Fibroblast of lung (primary cell): ENCODE results near the gene CTSZ. TPM values are rescaled to one million over a fixed set of nuclear protein-coding genes. Genes with fewer than 3 reads are reported as not detected.

Experiments used
- DNase-seq, 2 donors: peaks; one replicate each; pipeline versions ENCODE4 v3.0.0 to v3.0.0-alpha.2; 2010; ENCODE audit warnings: low read depth in 2 of 2
- H2AFZ ChIP-seq: 2 replicates; pipeline ENCODE4 v1.5.1; 2012; ENCODE audit warnings: low read length, control low read depth, inconsistent platforms
- H3K27ac ChIP-seq: 2 replicates; pipeline ENCODE4 v1.5.1; 2011; ENCODE audit warnings: low read length, control low read depth; ENCODE audit not compliant: insufficient read depth
- H3K27me3 ChIP-seq: 2 replicates; pipeline ENCODE4 v1.5.1; 2011; ENCODE audit warnings: mild to moderate bottlenecking, low read length; ENCODE audit not compliant: control insufficient read depth, insufficient read depth
- H3K36me3 ChIP-seq: 2 replicates; pipeline ENCODE4 v1.5.1; 2011; ENCODE audit warnings: low read length; ENCODE audit not compliant: control insufficient read depth, insufficient read depth
- H3K4me1 ChIP-seq: 2 replicates; pipeline ENCODE4 v1.5.1; 2011; ENCODE audit warnings: low read length; ENCODE audit not compliant: control insufficient read depth, insufficient read depth; ENCODE audit errors: extremely low read depth
- H3K4me2 ChIP-seq: 2 replicates; pipeline ENCODE4 v1.5.1; 2011; ENCODE audit warnings: low read length, control low read depth; ENCODE audit not compliant: insufficient read depth; ENCODE audit errors: extremely low read depth
- H3K4me3 ChIP-seq, 4 experiments: fragments of 200-600 bp in 1 of 4; sonication (generic) in 1 of 4; replicated peaks in 1 of 4; 2 replicates each; pipeline ENCODE4 v1.5.1; 2011 to 2016; ENCODE audit warnings: low read length in 4 of 4, low read depth in 3 of 4, mild to moderate bottlenecking in 3 of 4, control low read depth in 2 of 4, inconsistent platforms in 1 of 4, mixed read lengths in 1 of 4; ENCODE audit not compliant: insufficient read depth in 1 of 4; ENCODE audit errors: control extremely low read depth in 1 of 4
- H3K79me2 ChIP-seq: 2 replicates; pipeline ENCODE4 v1.5.1; 2012; ENCODE audit warnings: mild to moderate bottlenecking, low read length, inconsistent platforms; ENCODE audit not compliant: control insufficient read depth, insufficient read depth
- H3K9ac ChIP-seq: 2 replicates; pipeline ENCODE4 v1.5.1; 2011; ENCODE audit warnings: mild to moderate bottlenecking, low read length, control low read depth; ENCODE audit not compliant: insufficient read depth
- H3K9me3 ChIP-seq: 2 replicates; pipeline ENCODE4 v1.5.1; 2012; ENCODE audit warnings: low read depth, low read length; ENCODE audit not compliant: control insufficient read depth, insufficient read depth
- H4K20me1 ChIP-seq: 2 replicates; pipeline ENCODE4 v1.5.1; 2011; ENCODE audit warnings: low read length; ENCODE audit not compliant: control insufficient read depth, insufficient read depth; ENCODE audit errors: extremely low read depth
- EZH2 ChIP-seq: IDR thresholded peaks from 2 replicates; pipeline ENCODE4 v1.5.1; 2012; ENCODE audit warnings: low read length, control low read depth, mild to moderate bottlenecking; ENCODE audit errors: missing control alignments
- polyA plus RNA-seq, 2 donors: library from polyadenylated mRNA; depleted of rRNA in 1 of 2; stranded (reverse) in 1 of 2; unstranded in 1 of 2; fragments of >200 nt; gene quantifications; 2 replicates each; pipeline ENCODE4 v1.2.1, GENCODE V29; 2011 to 2012; ENCODE audit warnings: missing spikeins in 1 of 2
- total RNA-seq: library from RNA; depleted of rRNA; stranded (reverse); fragments of >200 nt; gene quantifications from 2 replicates; pipeline ENCODE4 v1.2.1, GENCODE V29; 2014
- TF ChIP-seq, protein P1 (sequence below), 2 donors: IDR thresholded peaks in 1 of 2; conservative IDR thresholded peaks in 1 of 2; 1 replicate in 1 of 2; 2 replicates in 1 of 2; pipeline ENCODE4 v1.5.1; 2011 to 2012; ENCODE audit warnings: low read length in 2 of 2, control low read depth in 1 of 2, inconsistent platforms in 1 of 2, low read depth in 1 of 2, mild to moderate bottlenecking in 1 of 2

Gene CTSZ
- total and polyA plus RNA-seq, 2 donors (not counting 1 experiment from before 2014, with no cell fraction given) = 201 to 250 TPM

DNA sequence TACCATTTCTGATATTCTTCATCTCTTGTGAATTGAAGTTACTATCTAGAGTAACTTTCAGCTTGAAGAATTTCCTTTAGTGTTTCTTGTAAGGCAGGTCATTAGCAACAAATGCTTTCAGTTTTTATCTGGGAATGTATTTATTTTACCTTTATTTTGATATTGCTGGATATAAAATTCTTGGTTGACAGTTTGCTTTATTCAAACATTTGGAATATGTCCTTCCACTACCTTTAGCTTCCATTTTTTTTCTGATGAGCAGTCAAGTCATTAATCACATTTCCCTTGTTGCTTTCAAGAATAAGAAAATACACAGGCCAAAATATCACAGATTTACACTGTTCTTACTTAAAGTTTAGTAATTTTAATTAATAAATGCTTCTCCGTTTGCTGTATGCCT, 31.7 kb downstream of the CTSZ start:
- Histone ChIP-seq H3K4me1 (no peaks in the 10 kb centered on the region), H3K9me3 (no peaks in the 10 kb centered on the region), H3K36me3 (no peaks in the 10 kb centered on the region), H3K27me3 (peaks cover 3% of the 10 kb centered on the region), H3K9ac (no peak overlapping the region), H3K4me2 (no peak overlapping the region), H2AFZ (no peak overlapping the region), H3K4me3 (no peak overlapping the region), H3K27ac (no peak overlapping the region), H3K79me2 (no peaks in the 10 kb centered on the region), H4K20me1 (no peaks in the 10 kb centered on the region)
- no peak for DNase-seq
- no peak for TF ChIP-seq EZH2
- TF ChIP-seq, protein P1, sequence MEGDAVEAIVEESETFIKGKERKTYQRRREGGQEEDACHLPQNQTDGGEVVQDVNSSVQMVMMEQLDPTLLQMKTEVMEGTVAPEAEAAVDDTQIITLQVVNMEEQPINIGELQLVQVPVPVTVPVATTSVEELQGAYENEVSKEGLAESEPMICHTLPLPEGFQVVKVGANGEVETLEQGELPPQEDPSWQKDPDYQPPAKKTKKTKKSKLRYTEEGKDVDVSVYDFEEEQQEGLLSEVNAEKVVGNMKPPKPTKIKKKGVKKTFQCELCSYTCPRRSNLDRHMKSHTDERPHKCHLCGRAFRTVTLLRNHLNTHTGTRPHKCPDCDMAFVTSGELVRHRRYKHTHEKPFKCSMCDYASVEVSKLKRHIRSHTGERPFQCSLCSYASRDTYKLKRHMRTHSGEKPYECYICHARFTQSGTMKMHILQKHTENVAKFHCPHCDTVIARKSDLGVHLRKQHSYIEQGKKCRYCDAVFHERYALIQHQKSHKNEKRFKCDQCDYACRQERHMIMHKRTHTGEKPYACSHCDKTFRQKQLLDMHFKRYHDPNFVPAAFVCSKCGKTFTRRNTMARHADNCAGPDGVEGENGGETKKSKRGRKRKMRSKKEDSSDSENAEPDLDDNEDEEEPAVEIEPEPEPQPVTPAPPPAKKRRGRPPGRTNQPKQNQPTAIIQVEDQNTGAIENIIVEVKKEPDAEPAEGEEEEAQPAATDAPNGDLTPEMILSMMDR (conservative IDR thresholded peaks at IDR 0.05 in 1 of 2, IDR thresholded peaks at IDR 0.05 in 1 of 2; ENCODE audit: low read depth in 1 of 2, low read length in 2 of 2) = no peak

DNA sequence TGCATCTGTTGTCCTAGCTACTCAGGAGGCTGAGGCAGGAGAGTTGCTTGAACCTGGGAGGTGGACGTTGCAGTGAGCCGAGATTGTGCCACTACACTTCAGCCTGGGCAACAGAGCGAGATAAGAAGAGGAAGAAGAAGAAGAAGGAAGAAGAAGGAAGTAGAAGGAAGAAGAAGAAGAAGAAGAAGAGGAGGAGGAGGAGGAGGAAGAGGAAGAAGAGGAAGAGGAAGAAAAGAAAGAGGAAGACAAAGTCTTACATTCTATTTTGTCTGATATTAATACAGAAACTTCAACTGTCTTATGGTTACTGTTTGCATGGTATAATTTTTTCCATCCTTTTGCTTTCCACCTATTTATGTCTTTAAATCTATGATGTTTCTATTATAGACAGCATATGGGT, 33.2 kb downstream of the CTSZ start:
- Histone ChIP-seq H3K4me1 (no peaks in the 10 kb centered on the region), H2AFZ (no peak overlapping the region), H3K27ac (no peak overlapping the region), H3K27me3 (peaks cover 3% of the 10 kb centered on the region), H3K79me2 (no peaks in the 10 kb centered on the region), H3K36me3 (no peaks in the 10 kb centered on the region), H3K9ac (no peak overlapping the region), H3K4me3 (no peak overlapping the region), H3K4me2 (no peak overlapping the region), H4K20me1 (no peaks in the 10 kb centered on the region), H3K9me3 (no peaks in the 10 kb centered on the region)
- no peak for DNase-seq
- TF ChIP-seq, protein P1 (conservative IDR thresholded peaks at IDR 0.05 in 1 of 2, IDR thresholded peaks at IDR 0.05 in 1 of 2; ENCODE audit: low read depth in 1 of 2, low read length in 2 of 2) = no peak
- no peak for TF ChIP-seq EZH2

DNA sequence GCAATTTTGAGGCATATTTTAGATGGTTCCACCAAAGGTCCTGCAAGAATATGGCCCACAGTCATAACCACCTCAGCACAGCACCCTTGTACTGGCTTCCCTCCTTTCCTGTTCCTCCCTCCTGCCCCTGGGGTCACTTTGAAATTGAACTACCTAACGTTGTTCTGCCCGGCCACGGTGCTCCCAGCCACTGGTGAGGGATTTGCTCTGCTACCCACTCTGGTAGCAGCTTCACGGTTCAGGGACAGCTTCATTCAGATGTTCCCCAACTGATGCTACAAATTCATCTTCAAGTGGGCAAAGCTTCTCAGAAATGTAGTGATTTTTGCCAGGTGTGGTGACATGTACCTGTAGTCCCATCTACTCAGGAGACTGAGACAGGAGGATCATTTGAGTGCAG, 33.9 kb downstream of the CTSZ start:
- TF ChIP-seq, protein P1 (conservative IDR thresholded peaks at IDR 0.05 in 1 of 2, IDR thresholded peaks at IDR 0.05 in 1 of 2; ENCODE audit: low read depth in 1 of 2, low read length in 2 of 2) = no peak
- TF ChIP-seq EZH2 = no peak
- Histone ChIP-seq H3K36me3 (no peaks in the 10 kb centered on the region), H3K79me2 (no peaks in the 10 kb centered on the region), H3K9me3 (no peaks in the 10 kb centered on the region), H3K4me2 (no peak overlapping the region), H3K4me1 (no peaks in the 10 kb centered on the region), H3K4me3 (no peak overlapping the region), H4K20me1 (no peaks in the 10 kb centered on the region), H3K27ac (no peak overlapping the region), H3K9ac (no peak overlapping the region), H3K27me3 (peaks cover 3% of the 10 kb centered on the region), H2AFZ (no peak overlapping the region)
- DNase-seq = no peak
